HG02852 (cell line): ENCODE measurements around the gene CTNND2.
"Not testable (repeated sequence)": the region's sequence is repeated elsewhere in the genome, so short reads cannot be mapped to it uniquely, and the experiment has no call there.

ENCODE experiments used
- ATAC-seq: cut with Tn5 transposase; IDR thresholded peaks from one replicate; pipeline ENCODE4 v1.9.1; 2021; ENCODE audit warnings: mild to moderate bottlenecking, moderate library complexity; ENCODE audit not compliant: unreplicated experiment

The CTNND2 gene

DNA sequence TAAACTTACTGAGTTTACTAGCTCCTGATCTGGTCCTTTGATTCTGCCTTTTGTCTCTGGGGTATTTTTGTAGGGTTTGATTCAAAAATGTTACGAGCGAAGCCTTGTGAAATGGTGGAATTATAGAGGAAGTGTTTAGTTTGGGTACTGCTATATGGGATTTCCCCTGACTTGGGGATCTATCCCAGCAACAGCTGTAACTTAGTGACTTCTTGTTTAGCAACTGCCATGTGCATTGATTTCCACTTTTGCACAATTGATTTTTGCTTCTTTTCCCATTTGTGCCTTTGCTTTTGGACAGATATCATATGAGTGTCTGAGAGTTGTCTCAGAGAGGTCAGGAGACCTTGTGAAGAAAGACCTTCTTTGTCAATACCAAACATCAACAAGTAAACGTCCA lies 894.7 kb downstream of the CTNND2 start:
- ATAC-seq: no peak

DNA sequence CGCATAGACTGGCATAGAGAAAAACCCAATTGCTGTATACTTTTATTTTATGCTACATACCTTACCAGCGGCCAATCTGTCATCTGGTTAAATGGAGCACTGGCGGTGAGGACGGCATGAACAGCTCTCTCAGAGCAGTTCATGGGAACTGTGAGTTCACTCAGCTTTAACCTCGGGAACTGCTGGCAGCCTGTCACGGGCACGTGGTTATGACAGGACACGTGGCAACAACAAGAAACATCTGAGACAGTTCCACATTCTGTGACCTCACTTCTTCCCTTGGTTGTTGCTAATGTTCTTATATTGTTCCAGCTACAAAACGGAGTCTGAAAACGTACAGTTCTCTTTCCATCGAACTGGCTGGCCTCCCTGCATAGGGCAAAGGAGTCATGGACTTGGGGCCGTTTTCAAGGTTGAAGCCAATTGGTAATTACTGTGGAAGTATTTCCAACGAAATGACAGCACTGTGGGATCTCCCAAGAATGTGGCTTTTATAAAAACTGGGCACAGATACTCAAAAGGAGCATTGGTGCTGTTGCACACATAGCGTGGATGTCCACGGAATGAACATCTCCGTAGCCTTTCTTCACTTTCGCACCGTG lies 896.9 kb downstream of the CTNND2 start:
- no peak for ATAC-seq

DNA sequence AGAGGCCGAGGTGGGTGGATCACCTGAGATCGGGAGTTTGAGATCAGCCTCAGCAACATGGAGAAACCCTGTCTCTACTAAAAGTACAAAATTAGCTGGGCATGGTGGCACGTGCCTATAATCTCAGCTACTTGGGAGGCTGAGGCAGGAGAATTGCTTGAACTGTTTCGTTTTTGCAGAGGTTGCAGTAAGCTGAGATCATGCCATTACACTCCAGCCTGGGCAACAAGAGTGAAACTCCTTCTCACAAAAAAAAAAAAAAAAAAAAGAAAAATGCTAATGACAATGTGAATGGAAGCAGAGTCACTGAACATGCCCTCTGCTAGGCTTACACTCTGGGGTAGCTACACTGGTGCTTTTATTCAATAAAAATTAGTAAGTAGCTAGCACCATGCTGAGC lies 899.7 kb downstream of the CTNND2 start:
- not testable (repeated sequence) for ATAC-seq

DNA sequence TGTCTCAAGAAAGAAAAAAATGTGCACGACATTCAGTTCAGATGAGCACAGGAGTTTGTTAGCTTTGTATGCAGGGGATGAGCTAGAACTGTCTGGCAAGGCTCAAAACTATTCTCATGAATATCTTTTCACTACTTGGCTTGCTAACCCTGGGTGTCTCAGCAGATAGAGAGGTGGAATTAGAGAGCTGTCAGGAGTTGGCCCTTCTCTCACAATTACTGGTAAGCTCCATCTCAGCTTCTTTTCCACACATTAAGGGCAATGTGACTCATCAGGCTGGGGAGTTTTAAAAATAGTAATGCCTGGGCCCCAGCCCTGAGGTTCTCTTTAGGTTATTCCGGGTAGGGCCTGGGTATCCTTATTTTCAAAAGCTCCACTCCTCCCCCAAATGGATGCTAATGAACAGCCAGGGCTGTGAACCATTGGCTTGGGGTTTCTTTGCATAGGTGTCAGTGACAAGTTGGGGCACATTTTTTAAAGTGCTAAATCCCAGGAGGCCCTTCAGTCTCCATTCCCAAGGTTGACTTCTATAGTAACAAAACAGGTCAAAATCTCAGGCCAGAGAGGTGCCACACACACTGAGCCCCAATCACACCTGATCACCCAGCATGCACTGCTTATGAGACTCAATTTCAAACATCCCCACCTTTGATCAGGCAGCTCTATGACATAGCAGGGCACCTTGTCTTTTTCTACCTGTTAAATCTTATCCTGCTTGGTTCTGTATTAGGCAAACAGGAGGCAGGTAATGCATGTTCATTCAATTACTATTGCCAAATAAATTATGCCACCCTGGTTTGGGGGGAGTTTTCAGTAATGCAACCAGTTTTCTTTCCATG lies 903.5 kb downstream of the CTNND2 start:
- no peak for ATAC-seq

- ATAC-seq: no peak
Measured at GRCh38 chr5:10999714-11000113, 904.5 kb downstream of the CTNND2 start.

GRCh38 chr5:10995891-10996290 lies 908.4 kb downstream of the CTNND2 start:
- ATAC-seq: no peak

- ATAC-seq: no peak
Measured at GRCh38 chr5:10994091-10994986, 909.9 kb downstream of the CTNND2 start.

GRCh38 chr5:10990634-10991033 lies 913.6 kb downstream of the CTNND2 start:
- ATAC-seq: no peak

GRCh38 chr5:10989577-10990263 lies 914.5 kb downstream of the CTNND2 start:
- no peak for ATAC-seq

GRCh38 chr5:10988622-10989021 lies 915.6 kb downstream of the CTNND2 start:
- ATAC-seq: no peak

DNA sequence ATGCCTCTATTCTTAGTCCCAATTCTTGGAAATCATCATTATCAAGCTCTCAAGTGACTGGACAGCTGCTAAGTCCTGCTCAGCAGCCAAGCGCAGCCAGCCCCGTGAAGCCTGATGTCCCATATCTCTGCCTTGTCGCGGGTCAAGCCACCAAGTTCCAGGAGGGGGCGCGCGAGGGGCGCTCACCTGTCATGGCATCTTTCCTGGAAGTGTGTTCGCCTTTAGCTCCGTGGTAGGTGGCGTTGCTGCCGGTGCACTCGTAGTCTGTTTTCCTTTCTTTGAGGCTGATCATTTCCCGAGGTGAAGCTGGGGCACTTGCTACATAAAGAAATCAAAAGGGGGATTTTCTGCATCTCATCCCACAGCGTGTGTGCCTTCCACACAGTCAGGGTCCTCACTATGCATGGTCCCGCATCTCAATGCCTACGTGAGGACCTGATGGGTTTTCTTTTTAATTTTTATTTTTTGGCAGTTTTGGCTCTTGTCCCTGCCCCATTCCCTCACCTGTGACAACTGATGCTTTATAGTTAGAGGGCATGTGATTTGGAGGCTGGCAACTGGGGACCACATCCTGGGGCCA lies 916.2 kb downstream of the CTNND2 start:
- ATAC-seq: peak; percentile 94

- ATAC-seq: no peak
Measured at GRCh38 chr5:10987276-10987924, 916.8 kb downstream of the CTNND2 start.

GRCh38 chr5:10985721-10986110 lies 918.5 kb downstream of the CTNND2 start:
- no peak for ATAC-seq

- no peak for ATAC-seq
Measured at GRCh38 chr5:10985091-10985720, 919.0 kb downstream of the CTNND2 start.

DNA sequence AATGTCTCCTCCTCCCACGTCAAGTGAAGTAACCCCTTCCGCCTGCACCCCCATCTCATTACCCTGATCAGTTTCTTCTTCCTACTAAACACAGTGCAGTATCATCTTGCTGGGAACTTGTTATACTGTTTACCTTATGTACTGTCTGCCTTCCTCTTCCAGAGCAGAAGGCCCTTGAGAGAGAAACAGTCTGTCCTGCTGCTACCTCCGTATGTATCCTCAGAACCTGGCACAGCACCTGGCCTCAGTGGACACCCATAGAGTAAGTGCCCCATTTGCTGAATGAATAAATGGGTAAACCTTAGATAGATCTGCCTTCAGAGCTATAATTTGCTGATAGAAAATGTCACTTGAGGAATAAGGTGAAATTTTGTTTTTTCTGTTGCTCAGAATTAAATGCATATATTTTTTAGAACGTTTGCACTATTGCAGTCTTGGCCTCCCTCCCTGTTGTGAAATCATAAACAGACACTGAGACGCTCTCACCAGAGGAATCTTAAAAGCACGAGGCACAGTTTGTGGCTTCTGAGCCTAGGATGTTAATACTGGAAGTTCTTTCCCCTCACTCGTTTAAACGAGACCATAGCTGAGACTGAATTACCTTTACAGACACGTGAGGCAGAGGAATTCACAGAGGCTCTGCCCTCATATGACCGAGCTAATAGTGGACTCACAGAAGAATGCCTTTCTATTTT lies 920.1 kb downstream of the CTNND2 start:
- no peak for ATAC-seq

DNA sequence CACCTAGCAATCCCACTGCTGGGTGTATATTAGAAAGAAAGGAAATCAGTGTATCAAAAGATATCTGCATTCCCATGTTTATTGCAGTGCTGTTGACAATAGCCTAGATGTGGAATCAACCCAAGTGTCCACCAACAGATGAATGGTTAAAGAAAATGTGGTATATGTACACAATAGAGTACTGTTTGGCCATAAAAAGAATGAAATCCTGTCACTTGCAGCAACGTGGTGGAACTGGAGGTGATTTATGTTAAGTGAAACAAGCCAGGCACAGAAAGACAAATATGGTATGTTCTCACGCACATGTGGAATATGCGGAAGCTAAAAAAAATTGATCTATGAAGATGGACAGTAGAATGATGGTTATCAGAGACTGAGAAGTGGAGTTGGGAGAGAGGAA lies 921.6 kb downstream of the CTNND2 start:
- ATAC-seq: no peak

- no peak for ATAC-seq
Measured at GRCh38 chr5:10981932-10982331, 922.3 kb downstream of the CTNND2 start.

GRCh38 chr5:10977011-10977410 lies 927.2 kb downstream of the CTNND2 start:
- no peak for ATAC-seq

- ATAC-seq: no peak
Measured at GRCh38 chr5:10975945-10976344, 928.3 kb downstream of the CTNND2 start.
